Progenitor cell of endocrine pancreas (in vitro differentiated cells): ENCODE results near the gene TNFRSF1B. TPM values are rescaled to one million over a fixed set of nuclear protein-coding genes. Genes with fewer than 3 reads are reported as not detected.
A peak's percentile ranks its signal among the peaks of the same experiment; 100 is the strongest.

Experiments
- DNase-seq: peaks from one replicate; pipeline ENCODE4 v3.0.0; 2021; ENCODE audit warnings: low spot score; ENCODE audit not compliant: unreplicated experiment
- H3K27ac Mint-ChIP-seq: 2 replicates; pipeline ENCODE4 v1.8.0; 2021; ENCODE audit warnings: mild to moderate bottlenecking, moderate library complexity, mixed read lengths
- H3K27me3 Mint-ChIP-seq: 2 replicates; pipeline ENCODE4 v1.8.0; 2021; ENCODE audit warnings: mixed read lengths
- H3K36me3 Mint-ChIP-seq: 2 replicates; pipeline ENCODE4 v1.8.0; 2022; ENCODE audit warnings: mixed read lengths; ENCODE audit not compliant: insufficient read depth
- H3K4me1 Mint-ChIP-seq: 2 replicates; pipeline ENCODE4 v1.8.0; 2021; ENCODE audit warnings: low read depth, mixed read lengths
- H3K4me3 Mint-ChIP-seq: 2 replicates; pipeline ENCODE4 v1.8.0; 2021; ENCODE audit warnings: low read depth, mild to moderate bottlenecking, moderate library complexity, mixed read lengths
- H3K9me3 Mint-ChIP-seq: 2 replicates; pipeline ENCODE4 v1.8.0; 2021; ENCODE audit warnings: low read depth, mixed read lengths
- CTCF ChIP-seq: fragments of 200-600 bp; sonication (generic); IDR thresholded peaks from one replicate; pipeline ENCODE4 v1.5.0; 2021; ENCODE audit warnings: antibody characterized with exemption, mild to moderate bottlenecking; ENCODE audit not compliant: unreplicated experiment
- total RNA-seq: library from RNA; stranded (reverse); gene quantifications from 2 replicates; pipeline ENCODE4 v1.2.1, GENCODE V29; 2021

The TNFRSF1B gene
- total RNA-seq, 1 donor from 2014 or later = not detected

- Mint-ChIP-seq H3K4me3 (no peak overlapping the region), H3K36me3 (no peaks in the 10 kb centered on the region), H3K9me3 (no peaks in the 10 kb centered on the region), H3K4me1 (peaks cover 9% of the 10 kb centered on the region), H3K27ac (no peak overlapping the region), H3K27me3 (peaks cover 12% of the 10 kb centered on the region)
- TF ChIP-seq CTCF = no peak
- no peak for DNase-seq
Observed at GRCh38 chr1:12181568-12181967, 14.8 kb downstream of the TNFRSF1B start.

- Mint-ChIP-seq H3K27ac (no peak overlapping the region), H3K9me3 (no peaks in the 10 kb centered on the region), H3K4me1 (peaks cover 9% of the 10 kb centered on the region), H3K36me3 (no peaks in the 10 kb centered on the region), H3K4me3 (no peak overlapping the region), H3K27me3 (peaks cover 14% of the 10 kb centered on the region)
- no peak for TF ChIP-seq CTCF
- no peak for DNase-seq
Observed at GRCh38 chr1:12182410-12182984, 15.7 kb downstream of the TNFRSF1B start.

DNA sequence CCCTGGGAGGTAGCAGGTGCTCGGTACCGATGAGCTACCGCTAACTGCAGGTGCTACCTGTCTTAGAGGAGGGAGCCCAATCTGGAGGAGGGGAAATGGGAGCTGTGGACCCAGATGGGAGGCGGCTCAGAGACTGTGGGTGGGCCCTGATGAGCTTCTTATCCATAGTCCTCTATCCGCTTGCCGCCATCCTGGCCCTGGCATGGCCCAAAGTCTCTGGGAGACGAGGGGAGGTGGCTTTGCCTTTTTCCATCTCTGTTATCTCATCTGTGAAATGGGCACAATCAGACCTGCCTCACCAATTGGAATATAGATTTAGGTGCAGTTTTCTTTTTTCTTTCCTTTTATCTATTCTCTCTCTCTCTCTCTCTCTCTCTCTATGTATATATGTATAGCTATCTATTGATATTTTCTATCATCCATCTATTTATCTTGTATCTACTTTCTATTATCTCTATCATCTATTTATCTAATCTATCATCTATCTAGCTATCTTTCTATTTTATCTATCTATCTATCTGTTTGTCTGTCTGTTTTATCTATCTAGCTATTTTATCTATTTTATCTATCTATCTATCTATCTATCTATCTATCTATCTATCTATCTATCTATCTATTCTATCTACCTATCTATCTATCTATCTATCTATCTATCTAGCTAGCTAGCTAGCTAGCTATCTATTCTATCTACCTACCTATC, 16.5 kb downstream of the TNFRSF1B start:
- Mint-ChIP-seq H3K4me3 (no peak overlapping the region), H3K27ac (no peak overlapping the region), H3K4me1 (peaks cover 9% of the 10 kb centered on the region), H3K9me3 (no peaks in the 10 kb centered on the region), H3K36me3 (no peaks in the 10 kb centered on the region), H3K27me3 (peaks cover 8% of the 10 kb centered on the region)
- TF ChIP-seq CTCF = no peak
- no peak for DNase-seq

DNA sequence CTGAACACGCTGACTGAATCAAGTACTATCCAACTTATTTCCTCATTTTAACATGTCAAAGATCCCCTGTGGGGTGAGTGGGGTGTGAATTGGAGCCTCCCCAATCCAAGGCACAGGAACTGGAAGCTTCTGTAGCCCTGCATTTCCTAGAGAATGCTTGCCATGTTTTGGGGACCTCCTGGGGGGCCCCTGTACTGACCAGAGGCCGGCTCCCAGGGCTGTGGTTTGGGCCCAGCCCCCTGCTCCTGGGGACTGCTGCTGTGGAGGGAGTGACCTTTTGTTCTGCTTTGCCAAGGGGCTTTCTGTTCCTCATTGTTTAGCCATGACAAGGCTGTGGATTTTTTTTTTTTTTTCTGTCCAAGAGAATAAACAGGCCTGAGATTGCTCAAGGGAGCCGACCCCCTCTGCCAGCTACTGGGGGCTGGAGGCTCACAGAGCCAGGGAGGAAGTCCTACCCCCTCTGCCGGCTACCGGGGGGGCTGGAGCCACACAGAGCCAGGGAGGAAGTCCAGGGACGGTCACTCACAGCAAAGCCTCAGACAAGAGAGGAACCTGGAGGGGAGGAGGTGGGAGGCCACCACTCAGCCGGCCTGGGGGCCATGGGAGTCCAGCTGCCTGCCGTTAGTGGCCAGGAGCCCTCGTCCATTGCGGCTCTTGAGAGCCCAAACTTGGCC, 17.4 kb downstream of the TNFRSF1B start:
- peak overlapping the region; percentile 88 for H3K27ac Mint-ChIP-seq

More for the DNA sequence above, 17.4 kb downstream of the TNFRSF1B start:
- H3K27me3 Mint-ChIP-seq = peaks cover 3% of the 10 kb centered on the region
- H3K4me1 Mint-ChIP-seq = peaks cover 8% of the 10 kb centered on the region
- no peaks in the 10 kb centered on the region for H3K9me3 Mint-ChIP-seq
- TF ChIP-seq CTCF = no peak
- no peak for DNase-seq
- H3K36me3 Mint-ChIP-seq = no peaks in the 10 kb centered on the region
- H3K4me3 Mint-ChIP-seq = no peak overlapping the region
